Parietal lobe (tissue), 1 donor: Measurements from ENCODE around the gene KLK8. TPM values are rescaled to one million over a fixed set of nuclear protein-coding genes. Genes with fewer than 3 reads are reported as not detected.

Source experiments
- total RNA-seq: library from RNA; depleted of rRNA; stranded (reverse); fragments of >200 nt; gene quantifications from one replicate; pipeline ENCODE4 v1.2.3, GENCODE V29; 2014

Gene KLK8
- total RNA-seq = not detected

GRCh38 chr19:51001515-51001914 lies at the start of gene KLK8:
Gene KLK8 (minus strand): TSS chr19:51001604. CDS start chr19:51001167, 437 bp downstream.

GRCh38 chr19:51034704-51035103 lies 33.3 kb upstream of the KLK8 start, which contains the start of gene KLK12:
Gene KLK12 (minus strand): TSS chr19:51035002. CDS start chr19:51034621, 381 bp downstream.

DNA sequence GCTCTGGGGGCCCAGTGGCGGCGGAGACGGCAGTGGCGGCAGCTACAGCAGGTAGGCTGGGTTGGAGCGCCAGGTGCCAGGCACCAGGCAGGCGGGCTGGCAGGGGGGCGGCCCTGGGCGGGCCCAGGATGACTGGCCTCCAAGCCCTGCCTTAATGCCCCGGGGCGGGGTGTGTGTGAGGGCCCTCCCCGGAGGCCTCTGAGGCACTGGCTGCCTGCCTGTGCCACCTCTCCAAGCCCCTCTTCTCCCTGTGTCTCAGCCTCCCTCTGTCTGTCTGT lies 25.1 kb upstream of the KLK8 start, which contains the start of gene KLK11:
KLK11 (minus strand) TSS at position 63 of the 278 bp plus-strand sequence. CDS start 985 bp downstream, outside the sequence.

GRCh38 chr19:51019544-51019925 lies 18.1 kb upstream of the KLK8 start, which contains the start of gene KLK10:
Gene KLK10 (minus strand): TSS chr19:51019709. CDS start chr19:51019130, 579 bp downstream.

GRCh38 chr19:50983625-50984292 lies 17.6 kb downstream of the KLK8 start, which contains the start of gene KLK7:
Gene KLK7 (minus strand): TSS chr19:50983917. CDS start chr19:50982399, 1,518 bp downstream.

DNA sequence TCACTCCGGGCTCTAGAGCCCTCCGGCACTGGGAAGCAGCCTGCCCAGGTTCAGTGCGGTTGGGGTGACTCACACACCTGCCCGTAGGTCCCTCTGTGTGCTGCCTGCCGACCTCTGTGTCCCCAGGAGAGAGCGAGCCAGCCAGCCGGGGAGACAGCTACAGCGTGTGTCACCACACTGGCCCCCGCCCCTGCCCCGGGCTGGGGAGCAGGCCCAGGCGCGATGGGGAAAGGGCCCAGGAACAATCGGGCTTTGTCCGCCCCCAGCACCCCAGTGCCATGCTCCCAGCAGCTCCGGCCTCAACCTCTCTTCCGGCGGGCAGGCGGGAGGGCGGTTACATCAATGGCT lies 32.0 kb downstream of the KLK8 start, which contains the start of gene KLK6:
KLK6 (minus strand) TSS at position 179 of the 348 bp plus-strand sequence. CDS start 1,487 bp downstream, outside the sequence.

DNA sequence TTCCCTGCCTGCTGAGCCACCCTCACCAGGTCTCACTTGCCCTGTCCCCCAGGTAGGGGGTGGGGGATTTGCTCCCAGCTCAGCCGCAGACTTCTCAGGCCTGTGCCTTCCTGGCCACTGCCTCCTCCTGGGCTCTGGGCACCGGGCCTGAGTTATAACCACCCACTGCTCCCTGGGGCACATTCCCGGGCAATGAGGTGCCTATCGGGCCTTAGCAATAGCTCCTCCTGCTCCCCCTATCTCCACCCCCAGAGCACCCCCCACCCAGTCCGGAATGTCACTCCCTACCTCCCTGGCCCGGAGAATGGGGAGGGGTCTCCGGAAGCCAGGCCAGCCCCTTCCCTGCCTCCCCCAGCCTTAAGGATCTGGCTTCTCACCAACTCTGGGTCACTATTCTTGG lies 48.5 kb downstream of the KLK8 start, which contains the start of gene KLK5:
KLK5 (minus strand) TSS at position 129 of the 400 bp plus-strand sequence. CDS start 381 bp downstream, outside the sequence.

Other genes starting within 250 kb of the KLK8 start
- gene GPR32, start 231.1 kb downstream of the KLK8 start, total RNA-seq = not detected
- not detected for gene ACP4, start 211.2 kb downstream of the KLK8 start, total RNA-seq
- not detected for gene KLK1, start 177.8 kb downstream of the KLK8 start, total RNA-seq
- gene KLK15, start 168.0 kb downstream of the KLK8 start, total RNA-seq = not detected
- not detected for gene KLK3, start 146.7 kb downstream of the KLK8 start, total RNA-seq
- not detected for gene KLK2, start 128.2 kb downstream of the KLK8 start, total RNA-seq
- gene KLK4, start 90.2 kb downstream of the KLK8 start, total RNA-seq = not detected
- gene KLK5, start 48.6 kb downstream of the KLK8 start, total RNA-seq = not detected
- gene KLK6, start 32.0 kb downstream of the KLK8 start, total RNA-seq = not detected
- not detected for gene KLK7, start 17.7 kb downstream of the KLK8 start, total RNA-seq
- not detected for gene KLK10, start 18.1 kb upstream of the KLK8 start, total RNA-seq
- not detected for gene KLK11, start 25.0 kb upstream of the KLK8 start, total RNA-seq
- gene KLK12, start 33.4 kb upstream of the KLK8 start, total RNA-seq = not detected
- not detected for gene KLK13, start 63.5 kb upstream of the KLK8 start, total RNA-seq
- gene KLK14, start 81.3 kb upstream of the KLK8 start, total RNA-seq = 0.63 TPM
- 6.6 TPM for gene CTU1, start 106.8 kb upstream of the KLK8 start, total RNA-seq
- gene SIGLEC9, start 123.3 kb upstream of the KLK8 start, total RNA-seq = 0.31 TPM
- gene SIGLEC7, start 140.7 kb upstream of the KLK8 start, total RNA-seq = not detected
- 0.63 TPM for gene CD33, start 223.5 kb upstream of the KLK8 start, total RNA-seq
- not detected for gene SIGLECL1, start 249.5 kb upstream of the KLK8 start, total RNA-seq